Endothelial cell of umbilical vein (primary cell): ENCODE results near the gene SNX3. TPM values are rescaled to one million over a fixed set of nuclear protein-coding genes. Genes with fewer than 3 reads are reported as not detected.

Experiments
- BruUV-seq: library from RNA; stranded (reverse); fragments of 400-500 nt; replicated peaks from 2 replicates; lab custom pipeline; 2021; lab: Mats Ljungman, UMichigan
- CTCF ChIA-PET: fragments of 300-600, 350-600 bp; sonication (Branson Sonifier 250); formaldehyde crosslinking; loops from one replicate; lab custom pipeline; 2021; ENCODE audit warnings: antibody characterized with exemption, inconsistent platforms; lab: Charles Lee
- POLR2A ChIA-PET: fragments of 300-600, 350-600 bp; sonication (Branson Sonifier 250); formaldehyde crosslinking; loops from one replicate; lab custom pipeline; 2021; ENCODE audit warnings: antibody characterized with exemption, inconsistent platforms; lab: Charles Lee
- DNase-seq: peaks from one replicate; pipeline ENCODE4 v3.0.0-alpha.2; 2011; ENCODE audit warnings: low read depth, low spot score
- FAIRE-seq: peaks from 2 replicates; lab custom pipeline; 2011; peaks lifted over from hg19 to GRCh38; lab: Jason Lieb, UNC
- H2AFZ ChIP-seq: 2 replicates; pipeline ENCODE4 v1.6.0; 2012; ENCODE audit warnings: low read depth, low read length, control low read depth, inconsistent platforms
- H3K27ac ChIP-seq: 2 replicates; pipeline ENCODE4 v1.5.1; 2011; ENCODE audit warnings: low read depth, mild to moderate bottlenecking, control low read depth, low read length, moderate library complexity; ENCODE audit not compliant: insufficient read depth
- H3K27me3 ChIP-seq, 2 experiments: 2 replicates each; pipeline versions ENCODE4 v1.6.0 to v1.6.1; 2011; ENCODE audit warnings: low read length in 2 of 2, mixed read lengths in 1 of 2; ENCODE audit not compliant: control insufficient read depth in 2 of 2, insufficient read depth in 2 of 2
- H3K36me3 ChIP-seq, 2 experiments: 2 replicates in 1 of 2; 3 replicates in 1 of 2; pipeline ENCODE4 v1.5.1; 2011; ENCODE audit warnings: low read length in 2 of 2, mild to moderate bottlenecking in 1 of 2, moderate library complexity in 1 of 2; ENCODE audit not compliant: control insufficient read depth in 2 of 2, insufficient read depth in 2 of 2; ENCODE audit errors: extremely low read depth in 1 of 2
- H3K4me1 ChIP-seq: 3 replicates; pipeline ENCODE4 v1.5.1; 2011; ENCODE audit warnings: mild to moderate bottlenecking, low read length; ENCODE audit not compliant: control insufficient read depth, insufficient read depth; ENCODE audit errors: extremely low read depth
- H3K4me2 ChIP-seq: 2 replicates; pipeline ENCODE4 v1.6.1; 2011; ENCODE audit warnings: low read length, control low read depth, mixed read lengths; ENCODE audit not compliant: insufficient read depth
- H3K4me3 ChIP-seq, 3 experiments: fragments of 200-600 bp in 1 of 3; sonication (generic), shearing (Covaris generic) in 1 of 3; replicated peaks in 1 of 3; 2 replicates each; pipeline ENCODE4 v1.5.1; 2011 to 2016; ENCODE audit warnings: control low read depth in 3 of 3, low read length in 3 of 3, mild to moderate bottlenecking in 2 of 3, inconsistent platforms in 1 of 3, low read depth in 1 of 3, moderate library complexity in 1 of 3; ENCODE audit not compliant: insufficient read depth in 1 of 3
- H3K79me2 ChIP-seq: 2 replicates; pipeline ENCODE4 v1.6.0; 2012; ENCODE audit warnings: low read length, inconsistent platforms; ENCODE audit not compliant: control insufficient read depth, insufficient read depth
- H3K9ac ChIP-seq: replicated peaks from 2 replicates; pipeline ENCODE3; 2011; ENCODE audit warnings: low read length, control low read depth; ENCODE audit not compliant: insufficient read depth; ENCODE audit errors: extremely low read depth
- H3K9me1 ChIP-seq: replicated peaks from 3 replicates; pipeline ENCODE4 v1.6.0; 2011; ENCODE audit warnings: mild to moderate bottlenecking, low read length; ENCODE audit not compliant: control insufficient read depth, insufficient read depth; ENCODE audit errors: extremely low read depth
- H3K9me3 ChIP-seq: replicated peaks from 2 replicates; pipeline ENCODE4 v1.5.1; 2012; ENCODE audit warnings: low read length, inconsistent platforms; ENCODE audit not compliant: control insufficient read depth, insufficient read depth
- H4K20me1 ChIP-seq: replicated peaks from 2 replicates; pipeline ENCODE3; 2011; ENCODE audit warnings: mild to moderate bottlenecking, low read length; ENCODE audit not compliant: control insufficient read depth, insufficient read depth; ENCODE audit errors: extremely low read depth
- CTCF ChIP-seq, 2 donors: IDR thresholded peaks; 1 replicate in 1 of 2; 2 replicates in 1 of 2; pipeline ENCODE4 v1.5.1; 2011; ENCODE audit warnings: low read length in 2 of 2, mild to moderate bottlenecking in 2 of 2, moderate library complexity in 2 of 2, control low read depth in 1 of 2, inconsistent platforms in 1 of 2, low read depth in 1 of 2; ENCODE audit not compliant: insufficient read depth in 1 of 2; ENCODE audit errors: extremely low read depth in 1 of 2
- GATA2 ChIP-seq: IDR thresholded peaks from 2 replicates; pipeline ENCODE4 v1.7.0; 2011; ENCODE audit warnings: low read depth, mild to moderate bottlenecking, moderate library complexity, mixed read lengths, low read length; ENCODE audit not compliant: insufficient read length, insufficient read depth
- JUN ChIP-seq: IDR thresholded peaks from 2 replicates; pipeline ENCODE4 v1.6.1; 2011; ENCODE audit warnings: borderline replicate concordance, low read depth; ENCODE audit not compliant: insufficient read length, insufficient read depth
- MYC ChIP-seq: IDR thresholded peaks from one replicate; pipeline ENCODE4 v1.6.1; 2011; ENCODE audit warnings: mild to moderate bottlenecking, low read depth, low read length
- POLR2A ChIP-seq: IDR thresholded peaks from 2 replicates; pipeline ENCODE4 v1.6.1; 2012; ENCODE audit warnings: low read depth, mild to moderate bottlenecking, control low read depth, low read length
- POLR2AphosphoS5 ChIP-seq: IDR thresholded peaks from 2 replicates; pipeline ENCODE4 v1.6.1; 2012; ENCODE audit warnings: low read depth, mild to moderate bottlenecking, control low read depth, low read length, moderate library complexity; ENCODE audit not compliant: insufficient read depth
- dilution Hi-C: fragments of 300-500 bp; cut with MboI; formaldehyde crosslinking; loops from one replicate; pipeline ENCODE4 v1.15.0; 2019; ENCODE audit warnings: low sequenced_read_pairs; ENCODE audit not compliant: extremely low pct_ligation_motif_present
- intact Hi-C: fragments of 100-400 bp; cut with micrococcal nuclease; formaldehyde crosslinking; loops from one replicate; pipeline ENCODE4 v1.10.0; 2022
- polyA plus RNA-seq, 4 experiments: library from polyadenylated mRNA; depleted of rRNA in 3 of 4; stranded (reverse) in 3 of 4; unstranded in 1 of 4; fragments of >200 nt; gene quantifications; 2 replicates each; pipeline versions ENCODE4 v1.2.1 to v1.2.3, GENCODE V29; 2011 to 2012; ENCODE audit warnings: missing spikeins in 1 of 4
- small RNA-seq: library from RNA; depleted of rRNA; stranded (forward); fragments of <200 nt; gene quantifications from one replicate; pipeline ENCODE3, GENCODE V24; 2012; ENCODE audit warnings: low replicate concordance, low read depth; ENCODE audit not compliant: insufficient read depth, insufficient read length
- total RNA-seq: library from RNA; stranded (reverse); gene quantifications from 2 replicates; pipeline ENCODE4 v1.2.3, GENCODE V29; 2021

The SNX3 gene
- total and polyA plus RNA-seq, 2 donors (not counting 3 experiments of a cell fraction or from before 2014, with no cell fraction given) = 155 to 281 TPM

- DNase-seq = no peak
- TF ChIP-seq GATA2 (no peak), POLR2AphosphoS5 (no peak), CTCF (IDR thresholded peaks at IDR 0.05; ENCODE audit: extremely low read depth in 1 of 2, insufficient read depth in 1 of 2, low read depth in 1 of 2, low read length in 2 of 2) (no peak), POLR2A (no peak), JUN (no peak), MYC (no peak)
- FAIRE-seq = no peak
- BruUV-seq = no TSS peak
- no peak overlapping the region for H2AFZ ChIP-seq
- CTCF ChIA-PET = interaction anchor here (0.9 to 1.2 kb wide), 2 partner anchors 28 to 47 kb away, joined by 3 to 4 read pairs; no protein-coding TSS in a partner anchor
- dilution Hi-C loops = no loop called here
- intact Hi-C loops = no loop called here
- H3K9ac ChIP-seq = no peak overlapping the region
- H3K27ac ChIP-seq = no peak overlapping the region
- no peaks in the 10 kb centered on the region for H3K79me2 ChIP-seq
- H3K27me3 ChIP-seq = peaks cover 92 to 100% of the 10 kb centered on the region in 2 experiments
- H3K4me3 ChIP-seq = no peak overlapping the region
- no peaks in the 10 kb centered on the region for H3K9me1 ChIP-seq
- H3K36me3 ChIP-seq = no peaks in the 10 kb centered on the region
- no peaks in the 10 kb centered on the region for H3K9me3 ChIP-seq
- no peaks in the 10 kb centered on the region for H4K20me1 ChIP-seq
- no peak overlapping the region for H3K4me2 ChIP-seq
- peaks cover 4% of the 10 kb centered on the region for H3K4me1 ChIP-seq
- POLR2A ChIA-PET = no interaction called here
Measured at GRCh38 chr6:108161724-108162282, 99.0 kb downstream of the SNX3 start.

Small RNA genes lying within 50 kb of the gene (small RNA-seq; reads per million reads assigned to genes)
- gene RNA5SP212 (not detected), gene RNU6-1144P (not detected), gene Z98742.2 (not detected)

Other genes starting within 250 kb of the SNX3 start
- 26.4 and 27.8 TPM in 2 replicates for gene OSTM1, start 186.3 kb downstream of the SNX3 start, total RNA-seq
- 23.1 and 28.7 TPM in 2 replicates for gene OSTM1, start 186.3 kb downstream of the SNX3 start, polyA plus RNA-seq
- not detected in 2 replicates for gene NR2E1, start 95.0 kb downstream of the SNX3 start, total RNA-seq
- gene NR2E1, start 95.0 kb downstream of the SNX3 start, polyA plus RNA-seq = not detected in 2 replicates
- gene AFG1L, start 34.0 kb upstream of the SNX3 start, total RNA-seq = 6.0 and 6.2 TPM in 2 replicates
- 0.45 and 1.0 TPM in 2 replicates for gene AFG1L, start 34.0 kb upstream of the SNX3 start, polyA plus RNA-seq